ENCODE results near the gene TCEAL9.

Gene TCEAL9

GRCh38 chrX:103373581-103373980 lies 17.3 kb downstream of the TCEAL9 start:
- no peak for DNase-seq (ENCODE audit: low read depth)

GRCh38 chrX:103376118-103376978 lies 20.0 kb downstream of the TCEAL9 start, which contains the start of gene BEX3:
TSS of gene BEX3 (plus strand) at chrX:103376538. CDS start at chrX:103377522, 984 bp downstream.
- DNase-seq (ENCODE audit: low read depth): no peak

GRCh38 chrX:103376979-103377324 lies 20.6 kb downstream of the TCEAL9 start:
- DNase-seq (ENCODE audit: low read depth): no peak

GRCh38 chrX:103378990-103379389 lies 22.7 kb downstream of the TCEAL9 start:
- peak; percentile 55 for DNase-seq (ENCODE audit: low read depth)

GRCh38 chrX:103382877-103383276 lies 26.6 kb downstream of the TCEAL9 start:
- DNase-seq (ENCODE audit: low read depth): no peak

GRCh38 chrX:103384672-103385071 lies 28.4 kb downstream of the TCEAL9 start:
- DNase-seq (ENCODE audit: low read depth): no peak

- peak; percentile 71 for DNase-seq (ENCODE audit: low read depth)
Measured at GRCh38 chrX:103385283-103385830, 29.1 kb downstream of the TCEAL9 start.

- no peak for DNase-seq (ENCODE audit: low read depth)
Measured at GRCh38 chrX:103386332-103386731, 30.0 kb downstream of the TCEAL9 start.

GRCh38 chrX:103393487-103393886 lies 37.2 kb downstream of the TCEAL9 start:
- DNase-seq (ENCODE audit: low read depth): peak; percentile 52

- peak; percentile 58 for DNase-seq (ENCODE audit: low read depth)
Measured at GRCh38 chrX:103396186-103396585, 39.9 kb downstream of the TCEAL9 start.

- no peak for DNase-seq (ENCODE audit: low read depth)
Measured at GRCh38 chrX:103396660-103397059, 40.4 kb downstream of the TCEAL9 start.

GRCh38 chrX:103397707-103398106 lies 41.4 kb downstream of the TCEAL9 start:
- no peak for DNase-seq (ENCODE audit: low read depth)

- peak; percentile 86 for DNase-seq (ENCODE audit: low read depth)
Measured at GRCh38 chrX:103398421-103398864, 42.1 kb downstream of the TCEAL9 start.

- DNase-seq (ENCODE audit: low read depth): peak; percentile 48
Measured at GRCh38 chrX:103399744-103400143, 43.4 kb downstream of the TCEAL9 start.

- no peak for DNase-seq (ENCODE audit: low read depth)
Measured at GRCh38 chrX:103400931-103401330, 44.6 kb downstream of the TCEAL9 start.

GRCh38 chrX:103404231-103405008 lies 48.1 kb downstream of the TCEAL9 start:
- peak; percentile 87 for DNase-seq (ENCODE audit: low read depth)

- no peak for DNase-seq (ENCODE audit: low read depth)
Measured at GRCh38 chrX:103405009-103405333, 48.7 kb downstream of the TCEAL9 start.

- DNase-seq (ENCODE audit: low read depth): no peak
Measured at GRCh38 chrX:103406256-103406655, 50.0 kb downstream of the TCEAL9 start.

- DNase-seq (ENCODE audit: low read depth): no peak
Measured at GRCh38 chrX:103407776-103408175, 51.5 kb downstream of the TCEAL9 start.
